Vagina (tissue), 2 donors: ENCODE measurements around the gene MYDGF.

Experiments used
- CTCF ChIP-seq, 3 experiments: fragments of 450-650 bp in 2 of 3; fragments of 200-600 bp in 1 of 3; sonication (generic) in 1 of 3; IDR thresholded peaks; one replicate each; pipeline ENCODE4 v1.5.1; 2017 to 2019; ENCODE audit warnings: antibody characterized with exemption in 3 of 3, mild to moderate bottlenecking in 2 of 3, moderate library complexity in 2 of 3
- POLR2A ChIP-seq, 2 donors: fragments of 450-650 bp; IDR thresholded peaks; one replicate each; pipeline ENCODE4 v1.6.1; 2017; ENCODE audit warnings: antibody characterized with exemption in 2 of 2, mild to moderate bottlenecking in 2 of 2, moderate library complexity in 2 of 2
- POLR2AphosphoS5 ChIP-seq, 2 donors: sonication (generic); formaldehyde crosslinking; IDR thresholded peaks; one replicate each; pipeline ENCODE4 v1.9.0; 2017; ENCODE audit warnings: antibody characterized with exemption in 2 of 2, mild to moderate bottlenecking in 2 of 2, low read depth in 1 of 2; ENCODE audit not compliant: insufficient read depth in 1 of 2

GRCh38 chr19:4697304-4697703 is 27.2 kb upstream of the MYDGF start:
- no peak for TF ChIP-seq POLR2A (IDR thresholded peaks at IDR 0.05)
- no peak for TF ChIP-seq CTCF (IDR thresholded peaks at IDR 0.05)
- no peak for TF ChIP-seq POLR2AphosphoS5 (IDR thresholded peaks at IDR 0.05; ENCODE audit: insufficient read depth in 1 of 2, low read depth in 1 of 2)
